Measurements from ENCODE around the gene SLC13A2.
"Not testable (repeated sequence)": the region's sequence is repeated elsewhere in the genome, so short reads cannot be mapped to it uniquely, and the experiment has no call there.

Gene SLC13A2

DNA sequence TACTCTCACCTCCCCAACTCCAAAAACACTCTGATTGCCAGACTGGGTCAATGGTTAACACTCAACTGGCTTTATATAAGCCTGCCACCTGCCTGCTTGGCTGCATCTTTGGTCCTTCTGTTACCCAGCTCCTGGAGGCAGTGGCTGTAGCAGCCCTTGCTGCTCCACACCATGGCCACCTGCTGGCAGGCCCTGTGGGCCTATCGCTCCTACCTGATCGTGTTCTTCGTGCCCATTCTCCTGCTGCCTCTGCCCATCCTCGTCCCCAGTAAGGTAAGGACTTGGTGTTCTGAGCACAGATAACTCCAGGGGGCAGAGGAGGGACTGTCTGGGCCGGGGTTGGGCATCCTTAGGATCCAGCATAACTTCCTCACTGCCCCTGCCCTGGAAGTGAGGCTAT, at the start of gene SLC13A2:
SLC13A2 (plus strand) TSS at position 103 of the 400 bp plus-strand sequence; CDS start at position 172, 69 bp downstream.
- DNase-seq = no peak

DNA sequence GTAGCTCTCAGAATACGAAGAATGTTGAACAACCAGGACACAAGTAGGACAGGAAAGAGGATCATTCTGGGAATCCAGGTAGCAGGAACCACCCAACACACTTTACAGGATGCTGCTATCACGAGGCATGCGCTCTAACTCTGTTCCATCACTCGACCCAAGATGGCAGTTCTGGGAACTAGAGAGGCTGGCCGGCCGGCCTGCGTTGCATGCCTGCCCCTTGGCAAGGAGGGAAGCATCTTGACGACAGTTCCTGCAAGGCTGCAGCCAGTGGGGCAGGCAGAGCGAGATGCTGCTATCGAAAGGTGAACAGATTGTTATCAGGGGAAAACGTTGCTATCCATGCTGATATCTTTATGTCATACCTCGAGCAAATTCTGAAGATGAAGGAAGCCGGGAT, 48.2 kb upstream of the SLC13A2 start:
- DNase-seq = no peak

DNA sequence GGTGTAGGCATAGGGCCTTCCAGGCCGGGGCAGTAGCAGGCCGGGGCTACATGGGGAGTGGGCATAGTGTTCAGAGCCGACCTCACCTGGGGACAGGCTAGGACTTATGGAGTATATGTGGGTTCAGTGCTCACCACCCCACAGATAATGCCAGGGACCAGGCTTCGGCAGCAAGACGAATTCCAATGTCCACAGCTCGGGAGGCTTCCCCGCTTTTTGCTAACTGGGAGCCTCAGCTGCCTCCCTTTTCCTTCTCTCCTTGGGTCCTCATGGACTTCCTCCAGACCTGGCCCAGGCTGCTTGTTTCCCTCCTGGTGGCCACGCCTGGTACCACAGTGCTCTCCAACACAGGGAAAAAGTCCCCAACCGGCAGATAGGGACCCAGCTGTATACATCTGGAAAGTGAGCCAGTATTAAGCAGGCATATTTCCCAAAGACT, 47.3 kb upstream of the SLC13A2 start:
- no peak for DNase-seq

DNA sequence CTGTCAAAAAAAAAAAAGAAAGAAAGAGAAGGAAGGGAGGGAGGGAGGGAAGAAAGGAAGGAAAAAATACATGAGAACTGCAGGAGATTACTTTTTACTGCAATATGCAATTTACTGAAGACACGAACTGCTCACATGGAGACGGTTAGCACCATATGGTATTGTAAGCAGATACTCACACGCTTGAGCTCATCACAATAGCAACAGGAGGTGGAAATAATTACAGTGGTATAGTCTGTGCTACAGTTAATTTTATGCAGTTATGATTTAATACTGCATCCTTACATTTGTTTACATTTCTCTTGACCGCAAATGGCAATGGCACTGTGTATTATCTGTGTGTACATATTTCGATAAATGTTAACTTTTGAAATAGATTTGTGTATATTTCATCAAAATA, 46.1 kb upstream of the SLC13A2 start:
- no peak for DNase-seq

- DNase-seq = not testable (repeated sequence)
Measured at GRCh38 chr17:28427982-28428381, 45.5 kb upstream of the SLC13A2 start.

DNA sequence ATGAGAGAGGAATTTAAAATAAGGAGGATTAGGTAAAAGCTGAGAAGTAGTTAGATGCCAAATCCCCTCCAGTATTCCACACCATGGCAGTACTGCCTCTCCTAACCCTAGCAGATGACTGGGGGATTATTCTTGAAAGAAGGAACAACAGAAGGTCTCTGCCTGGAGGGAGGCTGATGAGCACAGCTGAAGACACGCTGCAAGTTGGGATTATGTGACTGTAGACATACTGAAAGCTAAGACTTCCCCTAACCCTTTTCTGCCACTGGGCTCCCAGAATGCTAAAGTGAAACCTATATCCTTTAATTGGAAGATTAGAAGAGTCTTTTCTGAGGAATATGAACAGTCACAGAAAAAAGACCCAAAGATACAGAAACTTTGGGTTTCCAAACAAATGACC, 39.7 kb upstream of the SLC13A2 start:
- peak; percentile 55 for DNase-seq

DNA sequence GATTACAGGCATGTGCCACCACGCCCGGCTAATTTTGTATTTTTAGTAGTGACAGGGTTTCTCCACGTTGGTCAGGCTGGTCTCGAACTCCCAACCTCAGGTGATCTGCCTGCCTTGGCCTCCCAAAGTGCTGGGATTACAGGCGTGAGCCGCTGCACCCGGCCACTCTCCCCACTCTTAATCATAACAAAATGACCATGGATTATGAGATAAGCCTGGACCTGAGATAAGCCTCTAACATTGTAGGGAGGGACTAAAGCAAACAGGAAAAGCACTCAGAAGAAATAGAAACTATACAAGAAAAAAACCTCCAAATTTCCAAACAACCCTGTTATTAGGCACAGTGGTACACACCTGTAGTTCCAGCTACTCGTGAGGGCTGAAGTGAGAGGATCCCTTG, 39.1 kb upstream of the SLC13A2 start:
- not testable (repeated sequence) for DNase-seq

DNA sequence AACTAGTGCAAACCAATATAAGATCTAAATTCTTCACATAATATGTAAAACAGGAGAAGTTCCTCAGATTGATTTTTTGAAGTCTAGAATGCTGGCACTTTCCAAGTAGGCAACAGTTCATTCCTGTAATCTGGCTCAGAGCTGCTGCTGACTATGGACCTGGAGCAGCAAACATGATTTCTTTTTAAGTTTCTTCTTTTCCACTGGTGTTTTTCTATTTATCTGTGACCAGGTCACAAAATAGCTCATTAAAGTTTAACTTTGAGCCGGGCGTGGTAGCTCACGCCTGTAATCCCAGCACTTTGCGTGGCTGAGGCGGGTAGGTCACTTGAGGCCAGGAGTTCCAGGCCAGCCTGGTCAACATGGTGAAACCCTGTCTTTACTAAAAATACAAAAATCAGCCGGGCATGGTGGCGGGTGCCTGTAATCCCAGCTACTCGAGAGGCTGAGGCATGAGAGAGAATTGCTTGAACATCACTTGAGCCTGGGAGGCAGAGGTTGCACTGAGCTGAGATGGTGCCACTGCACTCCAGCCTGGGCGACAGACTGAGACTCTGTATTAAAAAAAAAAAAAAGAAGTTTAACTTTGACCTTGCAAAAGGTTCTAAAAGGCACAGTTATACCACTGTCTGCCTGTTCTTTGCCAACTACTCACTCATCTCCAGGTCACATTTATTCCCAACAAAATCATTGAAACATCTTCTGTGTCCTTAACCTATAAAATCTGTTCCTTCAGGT, 29.4 kb upstream of the SLC13A2 start:
- DNase-seq = no peak

DNA sequence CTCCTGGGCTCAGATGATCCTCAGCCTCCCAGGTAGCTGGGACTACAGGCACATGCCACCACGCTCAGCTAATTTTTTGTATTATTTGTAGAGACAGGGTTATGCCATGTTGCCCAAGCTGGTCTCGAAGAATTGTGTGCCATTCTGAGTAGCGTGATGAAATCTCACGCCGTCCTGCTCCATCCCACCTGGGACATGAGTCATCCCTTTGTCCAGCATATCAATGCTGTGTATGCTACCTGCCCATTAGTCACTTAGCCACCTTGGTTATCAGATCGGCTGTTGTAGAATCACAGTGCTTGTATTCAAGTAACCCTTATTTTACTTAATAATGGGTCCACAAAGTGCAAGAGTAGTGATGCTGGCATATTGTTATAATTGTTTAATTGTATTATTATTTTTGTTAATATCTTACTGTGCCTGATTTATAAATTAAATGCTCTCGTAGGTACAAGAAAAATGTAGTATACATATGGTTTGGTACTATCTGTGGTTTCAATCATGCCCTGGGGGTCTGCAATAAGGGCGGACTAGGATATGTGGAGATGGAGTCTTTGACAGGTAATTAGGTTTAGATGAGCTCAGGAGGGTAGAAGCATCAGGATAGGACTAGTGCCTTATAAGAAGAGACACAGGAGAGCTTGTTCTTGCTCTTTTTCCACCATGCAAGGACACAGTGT, 26.6 kb upstream of the SLC13A2 start:
- DNase-seq = no peak

DNA sequence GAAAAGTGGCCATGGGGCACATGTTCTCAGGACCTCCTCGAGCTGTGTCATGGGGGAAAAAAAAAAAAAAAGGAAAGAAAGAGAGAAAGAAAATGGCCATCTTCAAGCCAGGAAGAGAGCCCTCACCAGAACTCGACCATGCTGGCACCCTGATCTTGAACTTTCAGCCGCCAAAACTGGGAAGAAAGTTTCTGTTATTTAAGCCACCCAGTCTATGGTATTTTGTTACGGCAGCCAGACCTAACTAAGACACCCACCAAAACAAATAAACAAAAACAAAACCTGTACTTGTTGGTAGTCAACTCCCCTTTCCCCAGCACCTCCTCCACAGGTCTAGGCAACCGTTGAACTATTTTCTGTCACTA, 26.1 kb upstream of the SLC13A2 start:
- no peak for DNase-seq

DNA sequence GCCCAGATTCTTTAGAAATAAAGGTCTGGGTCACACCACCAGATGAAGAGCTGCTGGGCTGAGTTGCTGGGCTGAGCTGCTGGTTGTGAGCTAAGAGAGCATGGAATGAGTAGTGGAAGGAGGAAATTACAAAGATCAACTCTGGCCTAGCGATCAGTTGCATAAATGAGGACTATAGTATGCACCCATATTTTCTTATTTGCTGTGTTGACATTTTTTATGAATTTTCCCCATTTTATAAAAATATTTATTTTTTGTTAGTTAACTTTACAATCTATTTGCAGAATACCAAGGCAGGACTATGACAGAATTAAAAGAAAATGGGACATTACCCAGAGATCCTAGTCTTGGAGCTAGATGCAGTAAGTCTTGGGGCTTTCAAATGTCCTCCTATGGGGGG, 23.6 kb upstream of the SLC13A2 start:
- DNase-seq = no peak

DNA sequence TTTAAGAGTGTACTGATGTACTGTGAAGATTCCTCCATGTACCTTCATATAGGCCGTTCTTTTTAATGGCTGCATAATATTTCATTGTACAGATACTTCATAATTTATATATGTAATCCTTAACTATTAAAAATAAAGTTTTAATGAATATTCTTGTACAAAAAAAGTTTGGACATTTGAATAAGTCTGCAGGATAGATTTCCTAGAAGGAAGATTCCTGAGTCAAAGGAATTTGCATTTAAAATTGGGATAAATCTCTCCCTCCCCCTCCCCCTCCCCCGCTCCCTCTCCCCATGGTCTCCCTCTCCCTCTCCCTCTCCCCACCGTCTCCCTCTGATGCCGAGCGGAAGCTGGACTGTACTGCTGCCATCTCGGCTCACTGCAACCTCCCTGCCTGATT, 15.6 kb upstream of the SLC13A2 start:
- DNase-seq = no peak

- not testable (repeated sequence) for DNase-seq
Measured at GRCh38 chr17:28458881-28459280, 14.6 kb upstream of the SLC13A2 start.

- no peak for DNase-seq
Measured at GRCh38 chr17:28460901-28461300, 12.5 kb upstream of the SLC13A2 start.

DNA sequence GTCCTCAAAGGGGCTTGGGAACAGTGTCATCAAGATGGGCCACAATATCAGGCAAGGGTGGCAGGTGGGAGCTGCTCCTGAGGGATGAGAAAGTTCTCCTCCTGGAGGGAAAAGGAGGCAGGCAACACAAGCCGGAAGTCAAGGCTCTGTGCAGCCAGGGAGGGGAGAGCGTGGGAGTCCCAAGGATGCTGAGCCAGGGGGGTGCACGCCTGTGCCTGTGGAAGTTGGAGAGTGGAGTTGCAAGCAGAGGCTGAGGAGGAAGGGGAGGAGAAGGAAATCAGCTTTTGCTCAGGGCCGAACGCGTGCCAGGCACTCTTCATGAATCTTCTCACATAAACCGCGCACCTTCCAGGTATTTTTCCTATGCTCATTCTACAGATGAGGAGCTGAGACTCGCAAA, 7.4 kb upstream of the SLC13A2 start:
- DNase-seq = no peak

- no peak for DNase-seq
Measured at GRCh38 chr17:28466521-28467048, 6.9 kb upstream of the SLC13A2 start.

GRCh38 chr17:28467456-28468025, 5.9 kb upstream of the SLC13A2 start:
- peak; percentile 82 for DNase-seq

GRCh38 chr17:28468033-28468735, 5.3 kb upstream of the SLC13A2 start:
- peak; percentile 32 for DNase-seq

GRCh38 chr17:28468781-28469180, 4.7 kb upstream of the SLC13A2 start:
- peak; percentile 54 for DNase-seq

GRCh38 chr17:28469376-28469775, 4.1 kb upstream of the SLC13A2 start:
- DNase-seq = no peak

DNA sequence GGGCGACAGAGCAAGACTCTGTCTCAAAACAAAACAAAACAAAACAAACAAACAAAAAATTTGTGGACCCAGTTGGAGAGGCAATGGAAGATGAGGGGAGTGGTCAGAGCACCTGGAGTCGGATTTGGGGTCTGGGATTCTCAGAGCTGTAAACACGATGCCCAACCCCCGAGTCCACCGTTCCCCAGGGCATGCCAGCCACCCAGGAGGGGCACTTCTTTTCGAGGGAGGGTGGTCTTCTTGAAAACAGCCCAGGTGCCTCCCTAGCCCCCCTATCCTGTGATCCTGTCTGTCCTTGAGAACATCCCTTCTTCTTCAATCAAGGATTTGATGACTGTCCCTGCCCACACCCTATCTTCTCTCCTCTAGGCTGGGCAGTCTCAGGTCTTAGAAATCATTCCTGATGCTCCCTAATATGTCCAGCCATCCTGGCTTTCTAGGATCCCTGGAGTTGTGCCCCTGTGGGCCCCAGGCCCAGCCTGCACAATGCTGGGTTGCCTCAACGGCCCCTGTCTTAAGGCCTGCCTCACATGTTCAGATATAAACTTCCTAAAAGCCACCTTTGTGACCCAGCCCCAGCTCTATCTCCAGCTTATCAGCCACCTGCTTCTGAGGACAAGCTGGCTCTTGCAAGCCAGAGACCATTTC, 3.1 kb upstream of the SLC13A2 start:
- DNase-seq = no peak

- no peak for DNase-seq
Measured at GRCh38 chr17:28470914-28471366, 2.5 kb upstream of the SLC13A2 start.

Measured in MV-4-11 (cell line).